ENCODE data around the gene AOC1.

- TF ChIP-seq CTCF (IDR thresholded peaks at IDR 0.05 in 8 of 11, conservative IDR thresholded peaks at IDR 0.05 in 3 of 11) (no peak), POLR2A (IDR thresholded peaks at IDR 0.05) (no peak), POLR2AphosphoS5 (IDR thresholded peaks at IDR 0.05) (no peak)
Observed at GRCh38 chr7:150874401-150875198, 22.3 kb downstream of the AOC1 start.
